Neuronal stem cell (in vitro differentiated cells): Measurements from ENCODE around the gene REP15.

Experiments used
- DNase-seq: peaks from one replicate; pipeline ENCODE4 v3.0.0-alpha.2; 2013; ENCODE audit warnings: low spot score
- H2AFZ ChIP-seq: one replicate; pipeline ENCODE4 v1.6.1; 2013; ENCODE audit warnings: mild to moderate bottlenecking, low read length, inconsistent platforms
- H2AK5ac ChIP-seq: 2 replicates; pipeline ENCODE4 v1.6.1; 2013; ENCODE audit warnings: low read depth, mild to moderate bottlenecking, inconsistent platforms, low read length, moderate library complexity, mixed read lengths
- H2BK120ac ChIP-seq: 2 replicates; pipeline ENCODE4 v1.6.1; 2013; ENCODE audit warnings: low read depth, mild to moderate bottlenecking, inconsistent platforms, low read length, moderate library complexity, mixed read lengths
- H2BK12ac ChIP-seq: one replicate; pipeline ENCODE4 v1.6.1; 2013; ENCODE audit warnings: low read length, inconsistent platforms
- H2BK15ac ChIP-seq: 2 replicates; pipeline ENCODE4 v1.6.1; 2013; ENCODE audit warnings: mild to moderate bottlenecking, low read length, inconsistent platforms, mixed read lengths
- H2BK5ac ChIP-seq: one replicate; pipeline ENCODE4 v1.6.1; 2013; ENCODE audit warnings: inconsistent platforms, mild to moderate bottlenecking, low read length, moderate library complexity
- H3K14ac ChIP-seq: one replicate; pipeline ENCODE4 v1.6.1; 2013; ENCODE audit warnings: low read length, inconsistent platforms
- H3K18ac ChIP-seq: 2 replicates; pipeline ENCODE4 v1.6.1; 2013; ENCODE audit warnings: low read length, inconsistent platforms
- H3K23ac ChIP-seq: 2 replicates; pipeline ENCODE4 v1.6.1; 2013; ENCODE audit warnings: low read depth, mild to moderate bottlenecking, mixed read lengths, low read length, inconsistent platforms; ENCODE audit not compliant: poor library complexity
- H3K27ac ChIP-seq: replicated peaks from 3 replicates; pipeline ENCODE4 v1.5.1; 2013; ENCODE audit warnings: low read length, inconsistent platforms
- H3K27me3 ChIP-seq, 3 experiments: 2 replicates each; pipeline ENCODE4 v1.6.1; 2013; ENCODE audit warnings: low read length in 3 of 3, mild to moderate bottlenecking in 2 of 3, inconsistent platforms in 1 of 3, low read depth in 1 of 3, mixed read lengths in 1 of 3, moderate library complexity in 1 of 3; ENCODE audit not compliant: control insufficient read depth in 3 of 3, insufficient read depth in 3 of 3
- H3K36me3 ChIP-seq, 2 donors: replicated peaks in 1 of 2; 2 replicates each; pipeline ENCODE4 v1.6.1; 2013; ENCODE audit warnings: low read length in 2 of 2; ENCODE audit not compliant: control insufficient read depth in 2 of 2, insufficient read depth in 2 of 2
- H3K4ac ChIP-seq: 2 replicates; pipeline ENCODE4 v1.6.1; 2013; ENCODE audit warnings: inconsistent platforms, mild to moderate bottlenecking, low read length, moderate library complexity
- H3K4me1 ChIP-seq, 2 donors: 1 replicate in 1 of 2; 2 replicates in 1 of 2; pipeline ENCODE4 v1.6.1; 2013; ENCODE audit warnings: low read length in 2 of 2, low read depth in 1 of 2; ENCODE audit not compliant: control insufficient read depth in 2 of 2, insufficient read depth in 1 of 2
- H3K4me2 ChIP-seq: one replicate; pipeline ENCODE4 v1.6.1; 2013; ENCODE audit warnings: mild to moderate bottlenecking, low read length, inconsistent platforms; ENCODE audit not compliant: insufficient read depth, poor library complexity, severe bottlenecking
- H3K4me3 ChIP-seq, 2 donors: 2 replicates each; pipeline ENCODE4 v1.5.1; 2013; ENCODE audit warnings: low read length in 2 of 2, mild to moderate bottlenecking in 2 of 2, inconsistent platforms in 1 of 2, moderate library complexity in 1 of 2
- H3K79me1 ChIP-seq: one replicate; pipeline ENCODE4 v1.6.1; 2013; ENCODE audit warnings: low read depth, mild to moderate bottlenecking, inconsistent platforms, low read length, moderate library complexity
- H3K9ac ChIP-seq: one replicate; pipeline ENCODE4 v1.6.1; 2013; ENCODE audit warnings: mild to moderate bottlenecking, low read depth, low read length, inconsistent platforms; ENCODE audit not compliant: poor library complexity
- H3K9me3 ChIP-seq, 2 donors: replicated peaks in 1 of 2; 2 replicates each; pipeline versions ENCODE3 to v1.6.1; 2013; ENCODE audit warnings: low read length in 2 of 2, mild to moderate bottlenecking in 2 of 2, inconsistent platforms in 1 of 2, low read depth in 1 of 2, mixed read lengths in 1 of 2, moderate library complexity in 1 of 2; ENCODE audit not compliant: control insufficient read depth in 2 of 2, insufficient read depth in 1 of 2
- H4K8ac ChIP-seq: one replicate; pipeline ENCODE4 v1.6.1; 2013; ENCODE audit warnings: low read depth, mild to moderate bottlenecking, inconsistent platforms, low read length, moderate library complexity
- H4K91ac ChIP-seq: one replicate; pipeline ENCODE4 v1.6.1; 2013; ENCODE audit warnings: low read length, low read depth, mild to moderate bottlenecking, inconsistent platforms; ENCODE audit not compliant: poor library complexity
- WGBS, 2 donors: extraction: QIAGEN DNeasy Blood & Tissue Kit; methylation state at CpG; one replicate each; pipeline ENCODE4 v1.1.7; 2013; ENCODE audit warnings: missing lambda C conversion rate in 2 of 2, mixed read lengths in 1 of 2; ENCODE audit not compliant: insufficient read length in 2 of 2, insufficient replicate concordance in 1 of 2; ENCODE audit errors: extremely low coverage in 2 of 2; 5-methylcytosine and 5-hydroxymethylcytosine counted together

The REP15 gene

GRCh38 chr12:27710592-27711316 is 14.5 kb downstream of the REP15 start, which contains the start of gene MRPS35:
MRPS35 (plus strand) TSS chr12:27710832; CDS start chr12:27710844, 12 bp downstream.
- no peaks in the 10 kb centered on the region for H3K27me3 ChIP-seq
- no CpG with 5 or more reads among the region's 46 CpGs for WGBS, 2 donors

GRCh38 chr12:27711317-27711682 is 15.1 kb downstream of the REP15 start:
- Histone ChIP-seq H2AK5ac (no peak overlapping the region), H3K23ac (no peak overlapping the region), H2BK15ac (no peak overlapping the region), H3K4me2 (peak overlapping the region; percentile 85), H3K18ac (no peak overlapping the region), H3K9me3 (peaks cover 0 to 3% of the 10 kb centered on the region in 2 donors), H3K9ac (peak overlapping the region; percentile 97), H2BK120ac (no peak overlapping the region), H2BK5ac (no peak overlapping the region), H2BK12ac (no peak overlapping the region), H3K4ac (no peak overlapping the region), H3K4me1 (peaks cover 0 to 2% of the 10 kb centered on the region in 2 donors), H3K14ac (no peak overlapping the region), H3K36me3 (peaks cover 2 to 37% of the 10 kb centered on the region in 2 donors), H4K8ac (no peak overlapping the region), H3K27ac (no peak overlapping the region), H3K79me1 (no peaks in the 10 kb centered on the region), H2AFZ (peak overlapping the region; percentile 93), H4K91ac (no peak overlapping the region), H3K27me3 (no peaks in the 10 kb centered on the region), H3K4me3 (peak overlapping the region; percentile 75 to 94)
- DNase-seq: no peak
- no CpG with 5 or more reads among the region's 11 CpGs for WGBS, 2 donors

More at GRCh38 chr12:27710592-27711316, 14.5 kb downstream of the REP15 start, which contains the start of gene MRPS35:
- Histone ChIP-seq H3K14ac (peak within 1 kb of the TSS; percentile 99), H2BK5ac (no peak within 1 kb of the TSS), H3K79me1 (no peaks in the 10 kb centered on the region), H4K8ac (peak within 1 kb of the TSS; percentile 94), H3K9ac (peak within 1 kb of the TSS; percentile 97), H3K18ac (peak within 1 kb of the TSS; percentile 95), H3K9me3 (peaks cover 0 to 3% of the 10 kb centered on the region in 2 donors), H4K91ac (peak within 1 kb of the TSS; percentile 90), H2BK15ac (peak within 1 kb of the TSS; percentile 68), H2BK12ac (no peak within 1 kb of the TSS), H3K4me1 (peaks cover 0 to 2% of the 10 kb centered on the region in 2 donors), H3K23ac (peak within 1 kb of the TSS; percentile 86), H2BK120ac (no peak within 1 kb of the TSS), H2AK5ac (no peak within 1 kb of the TSS), H3K27ac (no peak within 1 kb of the TSS), H3K4me2 (peak within 1 kb of the TSS; percentile 85), H2AFZ (peak within 1 kb of the TSS; percentile 93), H3K4me3 (peak within 1 kb of the TSS; percentile 75 to 94), H3K36me3 (peaks cover 0 to 31% of the 10 kb centered on the region in 2 donors), H3K4ac (no peak within 1 kb of the TSS)
- peak; percentile 75 for DNase-seq

DNA sequence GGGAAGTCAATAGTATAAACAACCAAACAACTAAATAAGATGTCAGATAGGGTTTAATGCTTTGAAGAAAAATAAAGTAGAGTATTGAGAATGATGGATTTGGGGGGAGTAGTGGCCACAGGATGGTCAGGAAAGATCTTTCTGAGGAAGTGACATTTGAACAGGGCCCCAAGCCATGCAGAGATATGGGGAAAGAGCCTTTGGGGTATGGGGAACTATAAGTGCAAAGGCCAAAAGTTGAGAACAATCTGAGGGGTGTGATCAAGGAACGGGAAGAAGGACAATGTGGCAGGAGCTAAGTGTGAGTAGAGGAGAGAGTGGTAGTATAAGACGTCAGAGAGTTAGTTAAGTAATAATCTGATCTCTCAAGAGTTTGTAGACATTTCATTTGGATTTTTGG is 15.7 kb downstream of the REP15 start:
- Histone ChIP-seq H3K27me3 (no peaks in the 10 kb centered on the region), H2BK5ac (no peak overlapping the region), H2BK12ac (no peak overlapping the region), H4K91ac (no peak overlapping the region), H2AK5ac (no peak overlapping the region), H2BK120ac (no peak overlapping the region), H3K14ac (no peak overlapping the region), H3K9me3 (peaks cover 0 to 3% of the 10 kb centered on the region in 2 donors), H3K27ac (no peak overlapping the region), H3K18ac (no peak overlapping the region), H3K4me2 (no peak overlapping the region), H2BK15ac (no peak overlapping the region), H3K9ac (no peak overlapping the region), H3K23ac (no peak overlapping the region), H3K4me1 (peaks cover 0 to 2% of the 10 kb centered on the region in 2 donors), H3K4ac (no peak overlapping the region), H4K8ac (no peak overlapping the region), H3K36me3 (peaks cover 3 to 43% of the 10 kb centered on the region in 2 donors), H3K4me3 (peak overlapping the region in 1 of 2 donors; percentile 75), H3K79me1 (no peaks in the 10 kb centered on the region), H2AFZ (no peak overlapping the region)
- WGBS, 2 donors: no CpG with 5 or more reads among the region's 2 CpGs
- no peak for DNase-seq

GRCh38 chr12:27723212-27723611 is 27.0 kb downstream of the REP15 start:
- WGBS, 2 donors: no CpG with 5 or more reads among the region's 1 CpG
- Histone ChIP-seq H4K91ac (no peak overlapping the region), H4K8ac (no peak overlapping the region), H3K27me3 (no peaks in the 10 kb centered on the region), H3K4me3 (no peak overlapping the region), H3K27ac (no peak overlapping the region), H3K4ac (no peak overlapping the region), H3K79me1 (no peaks in the 10 kb centered on the region), H2AFZ (no peak overlapping the region), H3K4me1 (no peaks in the 10 kb centered on the region), H3K9me3 (no peaks in the 10 kb centered on the region), H3K4me2 (no peak overlapping the region), H3K36me3 (peaks cover 1 to 93% of the 10 kb centered on the region in 2 donors), H3K18ac (no peak overlapping the region), H2BK5ac (no peak overlapping the region), H3K23ac (no peak overlapping the region), H2BK12ac (no peak overlapping the region), H2AK5ac (no peak overlapping the region), H2BK120ac (no peak overlapping the region), H3K9ac (no peak overlapping the region), H3K14ac (no peak overlapping the region), H2BK15ac (no peak overlapping the region)
- no peak for DNase-seq
